Activated B cell treated with CpG ODN at 0.5 μM for 24 hours (primary cell): ENCODE results near the gene SUSD4. TPM values are rescaled to one million over a fixed set of nuclear protein-coding genes. Genes with fewer than 3 reads are reported as not detected.

Source experiments
- ATAC-seq: fragments of 200-7000 bp; cut with Tn5 transposase; one replicate; pipeline ENCODE4 v1.10.0; 2021; ENCODE audit warnings: low read depth, mild to moderate bottlenecking, moderate library complexity
- CTCF ChIA-PET: fragments of 350-600 bp; sonication (Branson Sonifier 250); formaldehyde crosslinking; loops from one replicate; lab custom pipeline; 2021; ENCODE audit warnings: antibody characterized with exemption; lab: Charles Lee
- POLR2A ChIA-PET: fragments of 350-600 bp; sonication (Branson Sonifier 250); formaldehyde crosslinking; loops from one replicate; lab custom pipeline; 2021; ENCODE audit warnings: antibody characterized with exemption; lab: Charles Lee
- DNase-seq: peaks from one replicate; pipeline ENCODE4 v3.0.0; 2022
- H3K27ac Mint-ChIP-seq: one replicate; pipeline ENCODE4 v1.8.0; 2020; ENCODE audit warnings: mixed read lengths
- H3K27me3 Mint-ChIP-seq: one replicate; pipeline ENCODE4 v1.8.0; 2021; ENCODE audit warnings: mixed read lengths
- H3K36me3 Mint-ChIP-seq: one replicate; pipeline ENCODE4 v1.8.0; 2021; ENCODE audit warnings: low read depth, mixed read lengths
- H3K4me1 Mint-ChIP-seq: one replicate; pipeline ENCODE4 v1.8.0; 2021; ENCODE audit warnings: mixed read lengths
- H3K4me3 Mint-ChIP-seq: one replicate; pipeline ENCODE4 v1.8.0; 2020; ENCODE audit warnings: mild to moderate bottlenecking, mixed read lengths
- H3K9me3 Mint-ChIP-seq: one replicate; pipeline ENCODE4 v1.8.0; 2020; ENCODE audit warnings: mixed read lengths
- CTCF ChIP-seq: fragments of 200-600 bp; IDR thresholded peaks from one replicate; pipeline ENCODE4 v1.8.0; 2022; ENCODE audit warnings: antibody characterized with exemption, mild to moderate bottlenecking
- intact Hi-C: fragments of 100-400 bp; cut with micrococcal nuclease; formaldehyde crosslinking; loops from one replicate; pipeline ENCODE4 v1.15.1; 2024
- total RNA-seq: library from RNA; stranded (reverse); gene quantifications from 2 replicates; pipeline ENCODE4 v1.2.3, GENCODE V29; 2022

The SUSD4 gene
- total RNA-seq, 1 donor from 2014 or later = not detected

GRCh38 chr1:223343692-223344091 is 20.3 kb downstream of the SUSD4 start:
- H3K4me1 Mint-ChIP-seq = no peaks in the 10 kb centered on the region
- DNase-seq = no peak
- ATAC-seq = no peak
- peaks cover 10% of the 10 kb centered on the region for H3K27me3 Mint-ChIP-seq
- H3K4me3 Mint-ChIP-seq = no peak overlapping the region
- POLR2A ChIA-PET = no interaction called here
- H3K36me3 Mint-ChIP-seq = no peaks in the 10 kb centered on the region
- intact Hi-C loops = no loop called here
- H3K9me3 Mint-ChIP-seq = no peaks in the 10 kb centered on the region
- CTCF ChIA-PET = no interaction called here
- no peak for TF ChIP-seq CTCF
- no peak overlapping the region for H3K27ac Mint-ChIP-seq

GRCh38 chr1:223341121-223341520 is 22.9 kb downstream of the SUSD4 start:
- H3K4me1 Mint-ChIP-seq = no peaks in the 10 kb centered on the region
- CTCF ChIA-PET = no interaction called here

GRCh38 chr1:223340637-223341036 is 23.3 kb downstream of the SUSD4 start:
- ChIA-PET POLR2A (no interaction called here), CTCF (no interaction called here)
- ATAC-seq (no peak), DNase-seq (no peak)
- no peak overlapping the region for H3K27ac Mint-ChIP-seq
- intact Hi-C loops = no loop called here
- H3K4me3 Mint-ChIP-seq = no peak overlapping the region
- no peak for TF ChIP-seq CTCF
- H3K9me3 Mint-ChIP-seq = no peaks in the 10 kb centered on the region
- no peaks in the 10 kb centered on the region for H3K36me3 Mint-ChIP-seq
- no peaks in the 10 kb centered on the region for H3K4me1 Mint-ChIP-seq
- H3K27me3 Mint-ChIP-seq = peaks cover 11% of the 10 kb centered on the region

More at GRCh38 chr1:223341121-223341520, 22.9 kb downstream of the SUSD4 start:
- no peak for DNase-seq
- no peaks in the 10 kb centered on the region for H3K36me3 Mint-ChIP-seq
- intact Hi-C loops = no loop called here
- no peak overlapping the region for H3K4me3 Mint-ChIP-seq
- POLR2A ChIA-PET = no interaction called here
- H3K27me3 Mint-ChIP-seq = peaks cover 11% of the 10 kb centered on the region
- no peak overlapping the region for H3K27ac Mint-ChIP-seq
- no peak for ATAC-seq
- H3K9me3 Mint-ChIP-seq = no peaks in the 10 kb centered on the region
- no peak for TF ChIP-seq CTCF

- Mint-ChIP-seq H3K4me3 (no peak overlapping the region), H3K27ac (no peak overlapping the region), H3K9me3 (no peaks in the 10 kb centered on the region), H3K36me3 (no peaks in the 10 kb centered on the region), H3K27me3 (peaks cover 11% of the 10 kb centered on the region), H3K4me1 (no peaks in the 10 kb centered on the region)
- intact Hi-C loops = no loop called here
- DNase-seq (no peak), ATAC-seq (no peak)
- POLR2A ChIA-PET = no interaction called here
- TF ChIP-seq CTCF = no peak
- CTCF ChIA-PET = no interaction called here
Measured at GRCh38 chr1:223339861-223340260, 24.1 kb downstream of the SUSD4 start.

GRCh38 chr1:223338811-223339746 is 24.9 kb downstream of the SUSD4 start:
- ChIA-PET CTCF (no interaction called here), POLR2A (no interaction called here)
- Mint-ChIP-seq H3K27me3 (peaks cover 11% of the 10 kb centered on the region), H3K9me3 (no peaks in the 10 kb centered on the region), H3K4me1 (no peaks in the 10 kb centered on the region), H3K27ac (no peak overlapping the region), H3K36me3 (no peaks in the 10 kb centered on the region), H3K4me3 (no peak overlapping the region)
- DNase-seq (no peak), ATAC-seq (no peak)
- no peak for TF ChIP-seq CTCF
- intact Hi-C loops = no loop called here
